NT2/D1 (cell line): Measurements from ENCODE around the gene FAAH.

Source experiments
- SUZ12 ChIP-seq: IDR thresholded peaks from 2 replicates; pipeline ENCODE4 v1.6.1; 2011; ENCODE audit not compliant: insufficient read length, insufficient read depth; ENCODE audit errors: extremely low read depth
- YY1 ChIP-seq: IDR thresholded peaks from 2 replicates; pipeline ENCODE4 v1.6.1; 2011; ENCODE audit not compliant: insufficient read length, insufficient read depth
- ZNF274 ChIP-seq: IDR thresholded peaks from 2 replicates; pipeline ENCODE4 v1.6.1; 2011; ENCODE audit warnings: mild to moderate bottlenecking, low read depth, low read length

DNA sequence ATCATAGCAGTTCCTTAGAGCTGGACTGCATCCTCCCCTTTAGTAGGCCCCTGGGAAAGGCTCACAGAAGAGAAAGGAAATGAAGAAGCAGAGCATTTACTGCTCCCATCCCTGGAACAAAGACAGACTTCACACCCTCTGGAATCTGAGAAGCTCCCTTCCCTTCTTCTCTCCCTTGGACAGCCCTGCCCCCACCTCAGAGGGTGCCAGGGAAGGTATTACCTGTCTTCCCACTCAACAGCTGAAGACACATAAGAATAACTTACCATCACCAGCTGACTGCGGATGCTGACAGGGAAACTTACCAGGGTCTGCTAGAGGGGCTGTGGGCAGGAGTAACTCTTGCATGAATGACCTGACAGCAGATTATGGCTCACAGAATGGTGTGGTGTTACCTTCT is 14.1 kb upstream of the FAAH start:
- TF ChIP-seq ZNF274 (no peak), YY1 (no peak), SUZ12 (no peak)
